Activated CD8-positive, alpha-beta memory T cell treated with anti-CD3 and anti-CD28 coated beads, Interleukin-2, amount 50 U/mL, for 1 hour (primary cell): Measurements from ENCODE around the gene GAA.

Experiments
- DNase-seq: peaks from one replicate; pipeline ENCODE4 v3.0.0-alpha.2; 2020; ENCODE audit errors: extremely low read depth

The GAA gene

DNA sequence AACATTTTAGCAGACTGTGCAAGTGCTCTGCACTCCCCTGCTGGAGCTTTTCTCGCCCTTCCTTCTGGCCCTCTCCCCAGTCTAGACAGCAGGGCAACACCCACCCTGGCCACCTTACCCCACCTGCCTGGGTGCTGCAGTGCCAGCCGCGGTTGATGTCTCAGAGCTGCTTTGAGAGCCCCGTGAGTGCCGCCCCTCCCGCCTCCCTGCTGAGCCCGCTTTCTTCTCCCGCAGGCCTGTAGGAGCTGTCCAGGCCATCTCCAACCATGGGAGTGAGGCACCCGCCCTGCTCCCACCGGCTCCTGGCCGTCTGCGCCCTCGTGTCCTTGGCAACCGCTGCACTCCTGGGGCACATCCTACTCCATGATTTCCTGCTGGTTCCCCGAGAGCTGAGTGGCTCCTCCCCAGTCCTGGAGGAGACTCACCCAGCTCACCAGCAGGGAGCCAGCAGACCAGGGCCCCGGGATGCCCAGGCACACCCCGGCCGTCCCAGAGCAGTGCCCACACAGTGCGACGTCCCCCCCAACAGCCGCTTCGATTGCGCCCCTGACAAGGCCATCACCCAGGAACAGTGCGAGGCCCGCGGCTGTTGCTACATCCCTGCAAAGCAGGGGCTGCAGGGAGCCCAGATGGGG lies 3.1 kb downstream of the GAA start:
- DNase-seq: no peak

DNA sequence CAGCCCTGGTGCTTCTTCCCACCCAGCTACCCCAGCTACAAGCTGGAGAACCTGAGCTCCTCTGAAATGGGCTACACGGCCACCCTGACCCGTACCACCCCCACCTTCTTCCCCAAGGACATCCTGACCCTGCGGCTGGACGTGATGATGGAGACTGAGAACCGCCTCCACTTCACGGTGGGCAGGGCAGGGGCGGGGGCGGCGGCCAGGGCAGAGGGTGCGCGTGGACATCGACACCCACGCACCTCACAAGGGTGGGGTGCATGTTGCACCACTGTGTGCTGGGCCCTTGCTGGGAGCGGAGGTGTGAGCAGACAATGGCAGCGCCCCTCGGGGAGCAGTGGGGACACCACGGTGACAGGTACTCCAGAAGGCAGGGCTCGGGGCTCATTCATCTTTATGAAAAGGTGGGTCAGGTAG lies 3.6 kb downstream of the GAA start:
- DNase-seq: no peak

DNA sequence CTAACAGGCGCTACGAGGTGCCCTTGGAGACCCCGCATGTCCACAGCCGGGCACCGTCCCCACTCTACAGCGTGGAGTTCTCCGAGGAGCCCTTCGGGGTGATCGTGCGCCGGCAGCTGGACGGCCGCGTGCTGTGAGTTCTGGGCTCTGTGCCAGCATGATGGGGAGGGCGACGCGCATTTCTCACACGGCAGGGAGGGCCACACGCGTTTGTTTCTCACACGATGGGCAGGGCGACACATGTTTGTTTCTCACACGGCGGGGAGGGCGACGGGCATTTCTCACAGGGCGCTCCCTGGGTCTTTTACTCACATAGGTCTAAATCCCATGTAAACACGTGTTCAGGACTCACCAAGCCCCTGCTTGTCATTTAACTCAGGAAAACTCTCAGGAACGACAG lies 4.4 kb downstream of the GAA start:
- DNase-seq: no peak

DNA sequence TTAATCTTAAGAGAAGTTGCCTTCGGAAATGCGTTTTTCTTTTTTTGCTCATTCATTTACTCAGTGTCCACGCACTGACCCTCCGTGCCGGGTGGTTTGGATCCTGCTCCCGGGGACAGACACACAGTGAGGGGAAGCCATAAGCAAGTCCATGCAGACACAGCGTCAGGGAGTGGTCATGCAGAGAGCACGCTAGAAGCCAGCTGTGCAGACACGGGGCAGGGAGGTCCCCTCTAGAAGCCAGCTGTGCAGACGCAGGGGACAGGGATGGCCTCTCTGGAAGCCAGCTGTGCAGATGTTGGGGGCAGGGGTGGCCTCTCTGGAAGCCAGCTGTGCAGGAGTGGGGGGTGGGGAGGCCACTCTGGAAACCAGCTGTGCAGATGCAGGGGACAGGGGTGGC lies 4.8 kb downstream of the GAA start:
- no peak for DNase-seq

DNA sequence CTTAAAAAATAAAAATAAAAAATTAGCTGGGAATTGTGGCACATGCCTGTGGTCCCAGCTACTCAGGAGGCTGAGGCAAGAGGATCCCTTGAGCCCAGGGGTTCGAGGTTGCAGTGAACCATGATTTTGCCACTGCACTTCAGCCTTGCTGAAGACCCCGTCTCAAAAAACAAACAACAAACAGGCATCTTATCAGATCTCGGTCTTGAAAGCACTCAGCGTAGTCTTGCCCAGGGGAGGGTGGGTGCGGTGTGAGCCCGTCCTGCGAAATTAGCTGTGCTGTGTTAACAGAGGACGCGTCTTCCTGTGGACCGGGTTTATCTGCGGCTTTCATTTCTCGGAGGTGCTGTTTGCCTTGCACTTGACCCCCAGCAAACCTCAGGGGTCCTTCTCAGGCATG lies 5.4 kb downstream of the GAA start:
- no peak for DNase-seq

DNA sequence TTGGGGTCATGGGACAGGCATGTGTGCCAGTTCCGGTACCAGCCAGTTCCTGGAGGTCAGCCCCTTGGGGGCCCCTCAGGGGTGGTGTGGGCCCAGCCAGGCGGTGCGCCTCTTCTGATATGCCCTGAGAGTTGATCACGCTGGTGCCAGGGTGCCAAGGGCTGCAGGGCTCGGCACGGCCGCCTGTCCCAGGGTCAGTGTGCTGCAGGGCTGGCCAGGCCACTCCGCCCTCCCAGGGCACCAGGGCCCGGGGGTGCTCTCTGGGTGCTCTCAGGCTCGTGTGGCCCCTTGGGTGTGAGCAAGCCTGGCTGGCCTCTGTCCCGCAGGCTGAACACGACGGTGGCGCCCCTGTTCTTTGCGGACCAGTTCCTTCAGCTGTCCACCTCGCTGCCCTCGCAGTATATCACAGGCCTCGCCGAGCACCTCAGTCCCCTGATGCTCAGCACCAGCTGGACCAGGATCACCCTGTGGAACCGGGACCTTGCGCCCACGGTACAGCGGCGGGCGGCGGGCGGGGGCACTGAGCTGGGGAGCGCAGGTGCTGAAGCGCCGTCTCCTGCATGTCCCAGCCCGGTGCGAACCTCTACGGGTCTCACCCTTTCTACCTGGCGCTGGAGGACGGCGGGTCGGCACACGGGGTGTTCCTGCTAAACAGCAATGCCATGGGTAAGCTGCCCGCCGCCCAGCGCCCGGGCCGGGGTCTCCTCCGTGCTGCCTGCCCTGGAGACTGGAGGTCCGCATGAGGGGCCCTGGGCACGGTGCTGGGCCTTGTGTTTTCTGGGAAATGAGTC lies 6.0 kb downstream of the GAA start:
- no peak for DNase-seq

DNA sequence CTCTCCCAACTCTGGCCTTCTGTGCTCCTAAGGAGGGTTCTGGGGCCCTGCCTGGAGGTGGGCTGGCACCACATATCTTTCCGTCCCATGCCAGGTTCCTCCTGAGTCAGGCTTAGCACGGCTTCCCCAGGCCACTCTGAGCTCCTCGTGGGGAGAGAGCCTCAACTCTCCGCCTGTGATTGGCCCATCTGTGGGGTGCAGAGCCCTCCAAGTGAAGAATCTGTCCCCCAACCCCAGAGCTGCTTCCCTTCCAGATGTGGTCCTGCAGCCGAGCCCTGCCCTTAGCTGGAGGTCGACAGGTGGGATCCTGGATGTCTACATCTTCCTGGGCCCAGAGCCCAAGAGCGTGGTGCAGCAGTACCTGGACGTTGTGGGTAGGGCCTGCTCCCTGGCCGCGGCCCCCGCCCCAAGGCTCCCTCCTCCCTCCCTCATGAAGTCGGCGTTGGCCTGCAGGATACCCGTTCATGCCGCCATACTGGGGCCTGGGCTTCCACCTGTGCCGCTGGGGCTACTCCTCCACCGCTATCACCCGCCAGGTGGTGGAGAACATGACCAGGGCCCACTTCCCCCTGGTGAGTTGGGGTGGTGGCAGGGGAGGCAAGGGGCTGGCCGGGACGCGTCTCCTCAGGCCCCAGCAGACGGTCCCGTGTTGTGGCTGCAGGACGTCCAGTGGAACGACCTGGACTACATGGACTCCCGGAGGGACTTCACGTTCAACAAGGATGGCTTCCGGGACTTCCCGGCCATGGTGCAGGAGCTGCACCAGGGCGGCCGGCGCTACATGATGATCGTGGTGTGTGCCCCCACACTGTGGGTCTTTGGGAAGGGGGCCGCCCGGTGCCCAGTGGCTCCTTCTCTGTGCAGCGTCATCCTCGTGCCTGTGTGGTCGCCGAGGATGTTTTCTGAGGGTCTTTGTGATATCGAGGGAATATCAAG lies 6.9 kb downstream of the GAA start:
- no peak for DNase-seq

DNA sequence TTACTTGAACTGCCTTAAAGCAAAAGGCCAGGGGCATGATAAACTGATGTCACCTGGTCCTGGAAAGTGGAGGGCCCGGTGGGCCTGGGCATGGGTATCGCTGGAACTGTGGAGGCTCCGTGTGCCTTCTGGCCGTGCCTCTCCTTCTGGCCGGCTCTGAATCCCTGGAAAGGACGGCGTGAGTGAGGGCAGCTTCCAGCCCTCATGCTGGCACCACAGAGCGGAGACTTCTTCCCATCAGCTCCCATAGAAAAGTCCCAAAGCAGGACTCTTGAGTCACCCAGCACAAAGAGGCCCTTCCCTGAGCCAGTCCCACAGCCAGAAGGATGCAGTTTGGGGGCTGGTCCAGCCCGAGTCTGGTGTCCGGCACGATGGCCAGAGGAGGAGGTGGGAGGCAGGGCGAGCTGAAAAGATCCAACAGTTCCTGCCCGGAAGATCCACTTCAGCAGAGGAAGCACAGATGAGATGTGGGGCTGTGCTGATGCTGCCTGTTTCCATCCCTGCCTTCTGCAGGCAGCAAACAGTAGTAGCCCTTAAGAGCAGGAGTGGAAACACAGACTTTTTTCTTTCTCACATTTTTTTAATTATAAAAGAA lies 7.8 kb downstream of the GAA start:
- DNase-seq: no peak

DNA sequence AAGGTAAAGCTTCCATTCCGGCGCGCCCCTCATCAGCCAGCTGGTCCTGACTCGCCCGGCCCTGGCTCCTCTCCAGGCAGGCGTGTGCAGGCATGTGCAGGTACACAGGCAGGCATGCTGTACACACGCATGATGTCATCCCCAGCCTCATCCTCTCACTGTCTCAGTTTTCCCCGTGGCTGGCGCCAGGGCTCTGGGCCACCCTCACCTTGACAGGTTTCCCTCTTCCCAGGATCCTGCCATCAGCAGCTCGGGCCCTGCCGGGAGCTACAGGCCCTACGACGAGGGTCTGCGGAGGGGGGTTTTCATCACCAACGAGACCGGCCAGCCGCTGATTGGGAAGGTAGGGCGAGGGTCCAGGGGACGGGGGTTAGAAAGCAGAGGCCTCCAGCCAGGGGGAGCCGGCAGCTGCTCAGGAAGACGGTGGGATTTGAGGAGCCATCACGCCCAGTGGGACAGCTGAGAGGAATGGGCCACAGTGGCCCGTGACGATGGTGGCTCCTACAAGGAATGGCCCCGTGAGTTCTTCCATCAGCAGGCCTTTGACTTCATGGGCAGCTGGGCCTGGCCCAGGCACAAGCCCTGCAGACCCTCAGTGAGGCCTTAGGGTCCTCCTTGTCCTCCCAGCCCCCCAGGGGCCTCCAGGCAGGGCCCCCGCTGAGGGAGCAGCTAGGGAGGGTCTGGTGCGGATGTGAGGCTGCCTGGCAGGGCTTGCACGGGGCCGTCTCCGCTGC lies 8.5 kb downstream of the GAA start:
- no peak for DNase-seq

DNA sequence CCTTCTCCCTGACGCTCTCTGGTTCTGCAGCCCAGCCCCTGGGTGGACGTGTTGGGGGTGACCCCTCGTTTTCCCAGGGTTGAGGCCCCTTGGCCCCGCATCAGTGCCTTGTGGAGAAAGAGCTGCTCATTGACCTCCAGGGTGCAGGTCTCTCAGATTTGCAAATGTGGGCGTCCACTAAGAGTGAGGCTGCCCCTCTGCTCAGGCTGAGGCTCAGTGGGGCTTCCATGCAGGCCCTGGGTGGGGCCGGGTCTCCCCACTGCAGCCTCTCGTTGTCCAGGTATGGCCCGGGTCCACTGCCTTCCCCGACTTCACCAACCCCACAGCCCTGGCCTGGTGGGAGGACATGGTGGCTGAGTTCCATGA lies 9.0 kb downstream of the GAA start:
- DNase-seq: no peak

DNA sequence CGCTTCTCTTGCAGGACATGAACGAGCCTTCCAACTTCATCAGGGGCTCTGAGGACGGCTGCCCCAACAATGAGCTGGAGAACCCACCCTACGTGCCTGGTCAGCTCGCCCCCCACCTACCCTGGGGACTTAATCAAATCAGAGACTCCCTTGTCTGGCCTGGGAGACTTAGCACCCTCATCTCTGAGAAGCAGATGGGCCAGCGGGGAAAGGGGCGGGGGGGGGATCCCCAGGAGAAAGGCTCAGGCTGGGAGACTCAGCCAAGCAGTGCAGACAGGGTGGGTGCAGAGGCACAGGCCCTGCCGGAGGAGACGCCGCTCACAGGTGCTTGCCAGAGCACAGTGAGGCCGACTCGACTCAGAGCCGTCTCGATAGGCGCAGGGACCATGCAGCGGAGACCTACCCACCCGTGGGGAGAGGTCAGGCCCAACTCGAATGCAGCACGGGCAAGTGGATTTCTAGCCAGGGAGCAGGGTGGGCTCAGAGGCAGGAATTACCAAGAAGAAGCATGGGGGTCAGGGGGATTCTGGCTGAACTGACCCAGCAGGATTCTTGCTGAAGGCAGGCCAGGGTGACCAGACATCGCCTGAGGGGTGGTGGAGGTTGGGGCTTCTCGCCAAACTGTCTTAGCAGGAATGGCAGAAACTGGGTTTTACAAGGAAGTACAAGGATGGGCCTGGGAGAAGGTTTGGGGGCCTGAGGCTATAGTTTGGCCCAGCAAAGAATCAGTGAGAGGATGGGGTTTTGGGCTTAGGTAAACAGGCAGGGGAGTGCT lies 9.7 kb downstream of the GAA start:
- DNase-seq: no peak

DNA sequence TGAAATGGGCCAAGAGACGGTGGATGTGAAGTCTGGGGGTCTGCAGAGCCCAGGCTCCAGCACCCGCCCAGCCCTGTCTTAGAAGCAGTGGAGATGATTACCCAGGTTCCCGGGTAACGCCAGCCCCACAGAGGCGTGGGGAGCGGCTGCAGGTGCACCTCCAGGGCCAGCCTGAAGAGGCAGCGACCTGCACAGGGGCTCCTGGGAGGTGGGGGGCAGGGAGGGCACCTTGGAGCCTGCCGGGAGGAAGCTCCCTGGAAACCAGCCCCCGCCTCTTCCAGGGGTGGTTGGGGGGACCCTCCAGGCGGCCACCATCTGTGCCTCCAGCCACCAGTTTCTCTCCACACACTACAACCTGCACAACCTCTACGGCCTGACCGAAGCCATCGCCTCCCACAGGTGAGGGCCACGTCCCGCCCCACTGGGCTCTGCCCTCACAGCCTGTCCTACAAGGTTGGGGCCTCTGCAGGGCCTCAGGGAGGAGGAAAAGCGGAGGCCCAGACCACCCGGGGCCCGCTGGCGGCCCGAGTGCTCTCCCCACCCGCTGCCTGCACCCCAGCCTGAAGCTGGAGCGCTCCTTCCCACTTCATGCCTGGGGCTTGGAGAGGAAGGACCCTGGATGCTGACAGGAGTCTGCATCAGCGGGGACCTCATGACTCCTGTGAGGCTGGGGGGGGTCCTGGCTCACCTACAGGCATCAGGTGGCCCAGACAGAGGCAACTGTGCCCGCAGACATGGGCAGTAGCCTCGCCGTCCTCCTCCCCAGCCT lies 10.5 kb downstream of the GAA start:
- no peak for DNase-seq

DNA sequence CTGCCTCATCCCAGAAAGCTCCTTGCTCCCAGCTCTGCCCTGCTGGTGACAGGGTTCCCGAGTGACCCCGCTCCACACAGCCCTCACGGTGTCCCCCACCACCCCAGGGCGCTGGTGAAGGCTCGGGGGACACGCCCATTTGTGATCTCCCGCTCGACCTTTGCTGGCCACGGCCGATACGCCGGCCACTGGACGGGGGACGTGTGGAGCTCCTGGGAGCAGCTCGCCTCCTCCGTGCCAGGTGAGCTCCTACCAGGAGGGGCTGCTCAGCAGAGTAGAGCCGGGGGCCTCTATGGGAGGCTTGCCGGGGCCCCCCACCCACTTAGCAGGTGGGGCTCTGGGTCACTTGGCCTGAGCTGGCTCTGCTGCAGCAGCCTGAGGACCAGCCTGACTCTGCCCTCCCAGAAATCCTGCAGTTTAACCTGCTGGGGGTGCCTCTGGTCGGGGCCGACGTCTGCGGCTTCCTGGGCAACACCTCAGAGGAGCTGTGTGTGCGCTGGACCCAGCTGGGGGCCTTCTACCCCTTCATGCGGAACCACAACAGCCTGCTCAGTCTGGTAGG lies 11.2 kb downstream of the GAA start:
- DNase-seq: no peak

DNA sequence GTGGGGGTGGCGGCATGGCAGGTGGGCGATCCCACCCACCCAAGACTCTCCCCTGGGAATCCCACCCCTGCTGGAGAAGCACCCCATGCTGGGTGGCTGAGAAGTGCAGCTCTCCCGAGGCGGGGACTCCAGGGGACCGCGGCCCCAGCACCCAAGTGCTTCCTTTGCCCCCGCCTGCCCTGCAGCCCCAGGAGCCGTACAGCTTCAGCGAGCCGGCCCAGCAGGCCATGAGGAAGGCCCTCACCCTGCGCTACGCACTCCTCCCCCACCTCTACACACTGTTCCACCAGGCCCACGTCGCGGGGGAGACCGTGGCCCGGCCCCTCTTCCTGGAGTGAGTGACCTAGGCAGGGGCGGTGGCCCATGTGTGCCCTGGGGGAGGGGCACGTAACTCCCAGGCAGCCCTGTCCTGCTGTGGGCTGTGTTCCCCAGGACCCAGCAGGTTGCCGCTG lies 11.7 kb downstream of the GAA start:
- no peak for DNase-seq

DNA sequence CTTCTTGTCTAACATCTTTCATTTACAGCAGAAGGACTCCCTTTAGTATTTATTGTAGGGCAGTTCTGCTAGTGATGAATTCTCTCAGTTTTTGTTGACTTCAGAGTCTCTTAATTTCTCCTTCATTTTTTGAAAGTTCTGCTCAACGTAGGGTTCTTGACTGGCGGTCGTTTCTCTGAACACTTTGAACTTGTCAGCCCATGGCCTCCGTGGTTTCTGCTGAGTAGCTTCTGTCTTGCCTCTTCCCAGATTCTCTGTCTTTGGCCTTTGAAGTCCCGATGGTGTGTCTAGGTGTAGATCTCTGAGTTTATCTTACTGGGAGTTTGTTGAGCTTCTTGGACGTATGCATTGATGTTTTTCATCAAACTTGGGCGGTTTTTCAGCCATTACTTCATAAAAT lies 13.4 kb downstream of the GAA start:
- DNase-seq: no peak

DNA sequence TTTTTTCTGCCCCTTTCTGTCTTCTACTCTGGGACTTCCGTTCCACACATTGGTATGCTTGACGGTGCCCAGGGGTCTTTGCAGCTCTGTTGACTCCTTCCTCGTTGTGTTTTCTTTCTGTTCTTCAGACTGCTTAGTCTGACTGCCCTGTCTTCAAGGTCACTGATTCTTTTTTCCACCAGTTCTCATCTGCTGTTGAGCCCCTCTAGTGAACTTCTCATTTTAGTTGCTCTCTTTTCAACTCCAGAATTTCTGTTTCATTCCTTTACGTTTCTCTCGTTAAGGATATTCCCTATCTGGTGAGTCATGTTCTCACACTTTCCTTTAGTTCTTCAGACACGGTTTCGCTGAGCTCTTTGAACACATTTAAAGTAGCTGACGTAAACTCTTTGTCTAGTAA lies 13.8 kb downstream of the GAA start:
- DNase-seq: no peak

DNA sequence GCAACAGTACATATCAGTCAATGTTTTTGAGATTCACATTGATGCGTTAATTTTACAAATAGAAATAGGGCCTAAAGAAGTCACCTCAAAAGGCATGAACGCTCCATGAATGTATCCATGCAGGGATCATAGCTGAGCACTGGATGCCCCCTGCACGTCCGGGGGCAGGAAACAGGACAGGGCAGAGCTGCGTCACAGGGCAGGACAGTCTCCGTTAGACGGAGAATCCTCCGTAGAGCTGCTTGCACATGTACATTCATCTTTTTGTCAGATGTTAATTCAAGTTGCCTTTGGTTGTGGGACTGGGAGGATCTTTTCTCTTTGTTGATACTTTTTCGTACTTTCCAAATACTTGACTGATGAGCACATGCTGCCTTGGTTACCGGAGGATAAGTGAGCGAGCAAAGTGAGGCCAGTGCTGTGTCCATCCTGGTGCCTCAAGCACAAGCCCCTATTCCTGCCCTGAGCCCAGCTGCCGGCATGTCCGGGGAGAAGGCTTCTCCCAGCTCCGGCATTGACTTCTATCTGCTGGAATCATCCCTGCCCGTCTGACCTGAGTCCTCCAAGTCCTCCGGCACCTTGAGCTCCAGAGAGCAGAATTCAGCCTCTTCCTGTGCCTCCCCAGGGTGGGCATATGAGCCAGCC lies 15.0 kb downstream of the GAA start:
- no peak for DNase-seq

DNA sequence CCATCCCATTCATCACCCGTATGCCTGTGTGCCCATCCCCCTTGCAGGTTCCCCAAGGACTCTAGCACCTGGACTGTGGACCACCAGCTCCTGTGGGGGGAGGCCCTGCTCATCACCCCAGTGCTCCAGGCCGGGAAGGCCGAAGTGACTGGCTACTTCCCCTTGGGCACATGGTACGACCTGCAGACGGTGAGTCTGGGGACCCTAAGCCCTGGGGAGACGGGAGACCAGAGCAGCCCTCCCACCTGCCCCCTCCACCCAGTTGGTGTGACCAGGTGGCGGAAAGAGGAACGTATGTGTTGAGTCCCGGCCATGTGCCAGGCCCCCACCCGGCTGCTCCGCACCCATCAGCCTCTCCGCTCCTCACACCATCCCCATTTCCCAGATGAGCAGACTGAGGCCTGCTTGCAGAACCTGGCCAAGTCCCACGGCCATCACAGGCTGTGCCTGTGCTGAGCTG lies 15.6 kb downstream of the GAA start:
- no peak for DNase-seq
